ENCODE data around the gene STXBP5.

STXBP5 gene
- total RNA-seq, result 64.4 to 76.9 reads per million in 2 donors

- DNase-seq, result peak; percentile 26
Observed at GRCh38 chr6:147204060-147204785, at the start of gene STXBP5. TSS of gene STXBP5 (plus strand) at chr6:147204417. CDS start at chr6:147204533, 116 bp downstream.

GRCh38 chr6:147154454-147154853 lies 49.8 kb upstream of the STXBP5 start:
- DNase-seq, result no peak

- no peak for DNase-seq
Observed at GRCh38 chr6:147156218-147156617, 48.0 kb upstream of the STXBP5 start.

GRCh38 chr6:147156799-147157382 lies 47.3 kb upstream of the STXBP5 start:
- DNase-seq, result no peak

GRCh38 chr6:147157930-147158329 lies 46.3 kb upstream of the STXBP5 start:
- no peak for DNase-seq

GRCh38 chr6:147158881-147159280 lies 45.3 kb upstream of the STXBP5 start:
- no peak for DNase-seq

GRCh38 chr6:147159536-147160374 lies 44.5 kb upstream of the STXBP5 start:
- DNase-seq, result no peak

- DNase-seq, result no peak
Observed at GRCh38 chr6:147160593-147160992, 43.6 kb upstream of the STXBP5 start.

- DNase-seq, result no peak
Observed at GRCh38 chr6:147161253-147161973, 42.8 kb upstream of the STXBP5 start.

- DNase-seq, result no peak
Observed at GRCh38 chr6:147161974-147162495, 42.2 kb upstream of the STXBP5 start.

- DNase-seq, result no peak
Observed at GRCh38 chr6:147164761-147165160, 39.5 kb upstream of the STXBP5 start.

GRCh38 chr6:147166360-147166944 lies 37.8 kb upstream of the STXBP5 start:
- DNase-seq, result no peak

GRCh38 chr6:147166992-147167391 lies 37.2 kb upstream of the STXBP5 start:
- DNase-seq, result no peak

- no peak for DNase-seq
Observed at GRCh38 chr6:147167576-147168461, 36.4 kb upstream of the STXBP5 start.

- DNase-seq, result no peak
Observed at GRCh38 chr6:147169529-147169928, 34.7 kb upstream of the STXBP5 start.

GRCh38 chr6:147170269-147170668 lies 33.9 kb upstream of the STXBP5 start:
- no peak for DNase-seq

GRCh38 chr6:147173140-147173539 lies 31.1 kb upstream of the STXBP5 start:
- no peak for DNase-seq

GRCh38 chr6:147173675-147174308 lies 30.4 kb upstream of the STXBP5 start:
- no peak for DNase-seq

- no peak for DNase-seq
Observed at GRCh38 chr6:147176795-147177194, 27.4 kb upstream of the STXBP5 start.

GRCh38 chr6:147177286-147177685 lies 26.9 kb upstream of the STXBP5 start:
- no peak for DNase-seq

GRCh38 chr6:147178355-147178754 lies 25.9 kb upstream of the STXBP5 start:
- DNase-seq, result no peak
